22Rv1 (cell line): ENCODE results near the gene PCDHB12.
A peak's percentile ranks its signal among the peaks of the same experiment; 100 is the strongest.
"Not testable (repeated sequence)": the region's sequence is repeated elsewhere in the genome, so short reads cannot be mapped to it uniquely, and the experiment has no call there.

Experiments used
- H3K27ac ChIP-seq: fragments of 450-650 bp; 2 replicates; pipeline ENCODE4 v1.5.1; 2017
- CTCF ChIP-seq: fragments of 450-650 bp; IDR thresholded peaks from 2 replicates; pipeline ENCODE4 v1.5.1; 2017; ENCODE audit warnings: mild to moderate bottlenecking
- ZFX ChIP-seq: fragments of 450-650 bp; IDR thresholded peaks from 2 replicates; pipeline ENCODE4 v1.6.1; 2017; ENCODE audit warnings: antibody characterized with exemption, borderline replicate concordance

PCDHB12 gene

DNA sequence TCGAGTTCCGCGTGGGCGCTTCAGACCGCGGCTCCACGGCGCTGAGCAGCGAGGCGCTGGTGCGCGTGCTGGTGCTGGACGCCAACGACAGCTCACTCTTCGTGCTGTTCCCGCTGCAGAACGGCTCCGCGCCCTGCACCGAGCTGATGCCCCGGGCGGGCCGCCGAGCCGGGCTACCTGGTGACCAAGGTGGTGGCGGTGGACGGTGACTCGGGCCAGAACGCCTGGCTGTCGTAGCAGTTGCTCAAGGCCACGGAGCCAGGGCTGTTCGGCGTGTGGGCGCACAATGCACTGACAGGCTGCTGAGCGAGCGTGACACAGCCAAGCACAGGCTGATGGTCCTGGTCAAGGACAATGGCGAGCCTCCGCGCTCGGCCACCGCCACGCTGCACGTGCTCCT is 33.0 kb downstream of the PCDHB12 start:
- no peak overlapping the region for H3K27ac ChIP-seq
- TF ChIP-seq ZFX (no peak), CTCF (no peak)

GRCh38 chr5:141245250-141245717 is 36.8 kb downstream of the PCDHB12 start, which contains the start of gene PCDHB15:
Gene PCDHB15 (plus strand): TSS chr5:141245395. CDS start chr5:141245579, 184 bp downstream.
- TF ChIP-seq CTCF (peak; percentile 79), ZFX (no peak)
- no peak within 1 kb of the TSS for H3K27ac ChIP-seq

- not testable (repeated sequence) for H3K27ac ChIP-seq
These were observed 38.5 kb downstream of the PCDHB12 start for GRCh38 chr5:141246971-141247370.

DNA sequence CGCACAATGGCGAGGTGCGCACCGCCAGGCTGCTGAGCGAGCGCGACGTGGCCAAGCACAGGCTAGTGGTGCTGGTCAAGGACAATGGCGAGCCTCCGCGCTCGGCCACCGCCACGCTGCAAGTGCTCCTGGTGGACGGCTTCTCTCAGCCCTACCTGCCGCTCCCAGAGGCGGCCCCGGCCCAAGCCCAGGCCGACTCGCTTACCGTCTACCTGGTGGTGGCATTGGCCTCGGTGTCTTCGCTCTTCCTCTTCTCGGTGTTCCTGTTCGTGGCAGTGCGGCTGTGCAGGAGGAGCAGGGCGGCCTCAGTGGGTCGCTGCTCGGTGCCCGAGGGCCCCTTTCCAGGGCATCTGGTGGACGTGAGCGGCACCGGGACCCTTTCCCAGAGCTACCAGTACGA is 38.9 kb downstream of the PCDHB12 start:
- not testable (repeated sequence) for H3K27ac ChIP-seq

DNA sequence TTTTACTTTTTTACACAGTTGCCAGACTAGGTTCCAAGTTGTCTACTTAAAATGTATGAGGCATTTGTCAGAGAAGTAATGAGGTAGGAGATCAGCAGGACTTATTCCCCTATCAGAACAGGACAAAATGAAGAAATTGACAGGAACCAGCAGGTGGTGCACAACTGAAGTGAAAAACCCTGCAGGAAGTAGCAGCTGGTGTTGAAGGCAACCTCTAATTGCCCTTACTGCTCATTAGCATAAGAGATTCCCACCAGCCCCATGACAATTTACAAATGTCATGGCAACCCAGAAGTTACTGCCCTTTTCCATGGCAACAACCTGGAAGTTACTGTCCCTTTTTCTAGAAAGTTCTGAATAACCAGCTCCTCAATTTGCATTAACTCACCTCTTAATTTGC is 42.1 kb downstream of the PCDHB12 start:
- TF ChIP-seq CTCF (no peak), ZFX (no peak)

GRCh38 chr5:141258464-141258863 is 49.9 kb downstream of the PCDHB12 start:
- no peak overlapping the region for H3K27ac ChIP-seq
- TF ChIP-seq CTCF (no peak), ZFX (no peak)

More for the DNA sequence above, 42.1 kb downstream of the PCDHB12 start:
- no peak overlapping the region for H3K27ac ChIP-seq

DNA sequence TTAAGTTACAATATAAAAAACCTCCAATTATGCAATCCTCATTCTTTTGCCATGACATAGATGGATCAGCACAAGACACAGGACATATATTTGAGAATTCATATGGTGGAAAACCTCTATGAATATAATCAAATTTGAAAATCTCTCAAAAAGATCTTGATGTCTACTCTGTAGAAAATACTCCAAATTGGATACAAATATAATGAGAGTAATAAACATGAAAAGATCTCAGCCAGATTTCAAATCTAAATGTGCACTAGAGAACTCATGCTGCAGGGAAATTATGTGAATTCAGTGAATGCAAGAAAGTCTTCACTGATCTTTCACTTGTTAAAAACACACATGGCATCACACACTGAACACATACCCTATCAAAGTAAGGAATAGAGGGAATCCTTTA is 50.4 kb downstream of the PCDHB12 start:
- TF ChIP-seq CTCF, result no peak
- no peak for TF ChIP-seq ZFX
- no peak overlapping the region for H3K27ac ChIP-seq

- no peak overlapping the region for H3K27ac ChIP-seq
- TF ChIP-seq ZFX, result no peak
These were observed 52.1 kb downstream of the PCDHB12 start for GRCh38 chr5:141260458-141261237.

DNA sequence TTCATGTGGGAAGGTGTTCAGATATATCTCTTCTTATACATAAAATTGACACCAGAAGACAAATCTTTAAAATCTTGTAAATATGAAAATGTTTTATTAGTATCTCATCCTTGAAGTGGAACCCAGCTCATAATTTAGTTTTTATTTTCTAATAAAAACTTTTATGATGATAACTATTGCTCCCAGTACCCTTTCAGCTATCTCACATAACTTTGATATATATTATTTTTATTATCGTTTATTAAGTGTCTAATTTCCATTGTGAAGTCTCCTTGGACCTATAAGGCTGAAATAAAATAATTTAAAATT is 52.7 kb downstream of the PCDHB12 start:
- H3K27ac ChIP-seq, result no peak overlapping the region
- TF ChIP-seq CTCF (no peak), ZFX (no peak)
